ENCODE results near the gene NCBP3.

- TF ChIP-seq CTCF (IDR thresholded peaks at IDR 0.05) (no peak), POLR2A (IDR thresholded peaks at IDR 0.05) (no peak), POLR2AphosphoS5 (IDR thresholded peaks at IDR 0.05) (no peak), EP300 (IDR thresholded peaks at IDR 0.05) (no peak)
Observed at GRCh38 chr17:3886776-3887175, 40.7 kb upstream of the NCBP3 start.

Measured in gastroesophageal sphincter (tissue), 3 donors.